Mesenchymal stem cell (in vitro differentiated cells and primary cell): ENCODE results near the gene ROBO1.

ENCODE experiments used
- DNase-seq: peaks from one replicate; pipeline ENCODE4 v3.0.0-alpha.2; 2013
- H2AFZ ChIP-seq: one replicate; pipeline ENCODE4 v1.6.1; 2013; ENCODE audit warnings: low read depth, mild to moderate bottlenecking, control low read depth, inconsistent platforms, low read length, moderate library complexity
- H2AK5ac ChIP-seq: 2 replicates; pipeline ENCODE4 v1.6.1; 2013; ENCODE audit warnings: low read length, moderate library complexity, mild to moderate bottlenecking, inconsistent platforms; ENCODE audit not compliant: severe bottlenecking
- H2BK120ac ChIP-seq: one replicate; pipeline ENCODE4 v1.6.1; 2013; ENCODE audit warnings: low read depth, mild to moderate bottlenecking, inconsistent platforms, low read length, moderate library complexity
- H2BK12ac ChIP-seq, 2 experiments: one replicate each; pipeline ENCODE4 v1.6.1; 2013; ENCODE audit warnings: inconsistent platforms in 2 of 2, low read length in 2 of 2, mild to moderate bottlenecking in 2 of 2, moderate library complexity in 2 of 2, control low read depth in 1 of 2
- H2BK15ac ChIP-seq: one replicate; pipeline ENCODE4 v1.6.1; 2013; ENCODE audit warnings: mild to moderate bottlenecking, low read depth, inconsistent platforms; ENCODE audit not compliant: poor library complexity, severe bottlenecking
- H2BK5ac ChIP-seq: 2 replicates; pipeline ENCODE4 v1.6.1; 2013; ENCODE audit warnings: low read depth, mild to moderate bottlenecking, low read length, control low read depth, inconsistent platforms; ENCODE audit not compliant: poor library complexity, severe bottlenecking
- H3K14ac ChIP-seq, 2 experiments: one replicate each; pipeline ENCODE4 v1.6.1; 2013; ENCODE audit warnings: inconsistent platforms in 2 of 2, low read length in 2 of 2, control low read depth in 1 of 2, mild to moderate bottlenecking in 1 of 2, moderate library complexity in 1 of 2
- H3K18ac ChIP-seq, 2 experiments: one replicate each; pipeline ENCODE4 v1.6.1; 2013; ENCODE audit warnings: inconsistent platforms in 2 of 2, low read length in 2 of 2, control low read depth in 1 of 2, low read depth in 1 of 2, mild to moderate bottlenecking in 1 of 2
- H3K23ac ChIP-seq, 2 experiments: one replicate each; pipeline ENCODE4 v1.6.1; 2013; ENCODE audit warnings: inconsistent platforms in 2 of 2, low read length in 2 of 2, mild to moderate bottlenecking in 2 of 2, moderate library complexity in 2 of 2, control low read depth in 1 of 2
- H3K27ac ChIP-seq: 2 replicates; pipeline ENCODE4 v1.5.1; 2013; ENCODE audit warnings: mild to moderate bottlenecking, moderate library complexity, low read length, control low read depth, inconsistent platforms; ENCODE audit not compliant: poor library complexity, severe bottlenecking
- H3K27me3 ChIP-seq, 2 experiments: 2 replicates each; pipeline versions ENCODE4 v1.6.1 to v1.7.0; 2013; ENCODE audit warnings: low read length in 2 of 2, mild to moderate bottlenecking in 2 of 2, moderate library complexity in 2 of 2, control low read depth in 1 of 2, inconsistent platforms in 1 of 2; ENCODE audit not compliant: control insufficient read depth in 1 of 2, insufficient read depth in 1 of 2
- H3K36me3 ChIP-seq, 2 experiments: 2 replicates each; pipeline versions ENCODE4 v1.6.1 to v1.7.0; 2013; ENCODE audit warnings: low read length in 2 of 2, control low read depth in 1 of 2, inconsistent platforms in 1 of 2, low read depth in 1 of 2, mild to moderate bottlenecking in 1 of 2; ENCODE audit not compliant: insufficient read depth in 2 of 2, control insufficient read depth in 1 of 2
- H3K4ac ChIP-seq, 2 experiments: one replicate each; pipeline ENCODE4 v1.6.1; 2013; ENCODE audit warnings: inconsistent platforms in 2 of 2, low read length in 2 of 2, mild to moderate bottlenecking in 2 of 2, moderate library complexity in 2 of 2, control low read depth in 1 of 2, low read depth in 1 of 2
- H3K4me1 ChIP-seq: 2 replicates; pipeline ENCODE4 v1.6.1; 2013; ENCODE audit warnings: low read depth, low read length, control low read depth; ENCODE audit not compliant: control insufficient read depth, insufficient read depth
- H3K4me2 ChIP-seq: 2 replicates; pipeline ENCODE4 v1.6.1; 2013; ENCODE audit warnings: low read length, mild to moderate bottlenecking, inconsistent platforms; ENCODE audit not compliant: poor library complexity, severe bottlenecking
- H3K4me3 ChIP-seq, 2 experiments: 2 replicates each; pipeline versions ENCODE4 v1.5.1 to v1.7.0; 2013; ENCODE audit warnings: low read length in 2 of 2, mild to moderate bottlenecking in 2 of 2, control low read depth in 1 of 2, low read depth in 1 of 2; ENCODE audit not compliant: insufficient read depth in 1 of 2
- H3K79me1 ChIP-seq: replicated peaks from 2 replicates; pipeline ENCODE4 v1.6.1; 2013; ENCODE audit warnings: mild to moderate bottlenecking, control low read depth, low read length, inconsistent platforms; ENCODE audit not compliant: poor library complexity, severe bottlenecking
- H3K9ac ChIP-seq: 2 replicates; pipeline ENCODE4 v1.7.0; 2013; ENCODE audit warnings: mild to moderate bottlenecking, low read length, moderate library complexity
- H3K9me3 ChIP-seq: 2 replicates; pipeline ENCODE4 v1.7.0; 2013; ENCODE audit warnings: mild to moderate bottlenecking, low read length; ENCODE audit not compliant: control insufficient read depth
- H4K8ac ChIP-seq: one replicate; pipeline ENCODE4 v1.6.1; 2013; ENCODE audit warnings: inconsistent platforms, mild to moderate bottlenecking, low read length, moderate library complexity
- H4K91ac ChIP-seq: one replicate; pipeline ENCODE4 v1.6.1; 2013; ENCODE audit warnings: mild to moderate bottlenecking, low read length, inconsistent platforms
- WGBS: methylation state at CpG from one replicate; pipeline ENCODE4 v1.1.7; 2013; ENCODE audit warnings: mixed read lengths; 5-methylcytosine and 5-hydroxymethylcytosine counted together

ROBO1 gene

DNA sequence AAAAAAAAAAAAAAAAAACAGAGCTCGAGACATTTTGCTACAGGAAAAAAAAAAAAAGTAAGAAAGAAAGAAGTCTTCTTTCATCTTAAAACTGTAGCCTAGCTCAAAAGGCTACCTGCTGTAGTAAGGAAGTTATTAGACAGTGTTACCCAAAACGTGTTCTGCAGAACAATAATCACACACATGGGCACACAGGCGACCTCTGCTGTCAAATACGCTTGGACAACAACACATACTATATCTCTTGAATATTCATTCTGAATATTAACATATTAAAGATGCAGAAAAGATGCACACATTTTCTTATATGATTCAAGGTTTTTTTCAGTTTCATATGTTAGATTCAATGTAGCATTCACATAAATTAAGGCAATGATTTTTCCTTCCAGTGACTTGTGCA, 215.8 kb downstream of the ROBO1 start:
- H2BK120ac ChIP-seq, result no peak overlapping the region
- no peaks in the 10 kb centered on the region for H3K27me3 ChIP-seq
- no peak overlapping the region for H4K8ac ChIP-seq
- H2BK12ac ChIP-seq, result no peak overlapping the region
- no peak overlapping the region for H3K18ac ChIP-seq
- no peak overlapping the region for H3K14ac ChIP-seq
- H3K9ac ChIP-seq, result no peak overlapping the region
- H2AK5ac ChIP-seq, result no peak overlapping the region
- H3K23ac ChIP-seq, result no peak overlapping the region
- no peak overlapping the region for H3K4me3 ChIP-seq
- no peaks in the 10 kb centered on the region for H3K9me3 ChIP-seq
- no peaks in the 10 kb centered on the region for H3K79me1 ChIP-seq
- no peak overlapping the region for H3K4ac ChIP-seq
- no peak overlapping the region for H2AFZ ChIP-seq
- H2BK5ac ChIP-seq, result no peak overlapping the region
- no peaks in the 10 kb centered on the region for H3K4me1 ChIP-seq
- H2BK15ac ChIP-seq, result no peak overlapping the region
- WGBS, result 100% methylated on average over 1 of the region's 4 CpGs
- H4K91ac ChIP-seq, result no peak overlapping the region
- H3K27ac ChIP-seq, result no peak overlapping the region
- H3K36me3 ChIP-seq, result no peaks in the 10 kb centered on the region
- H3K4me2 ChIP-seq, result no peak overlapping the region
- no peak for DNase-seq

DNA sequence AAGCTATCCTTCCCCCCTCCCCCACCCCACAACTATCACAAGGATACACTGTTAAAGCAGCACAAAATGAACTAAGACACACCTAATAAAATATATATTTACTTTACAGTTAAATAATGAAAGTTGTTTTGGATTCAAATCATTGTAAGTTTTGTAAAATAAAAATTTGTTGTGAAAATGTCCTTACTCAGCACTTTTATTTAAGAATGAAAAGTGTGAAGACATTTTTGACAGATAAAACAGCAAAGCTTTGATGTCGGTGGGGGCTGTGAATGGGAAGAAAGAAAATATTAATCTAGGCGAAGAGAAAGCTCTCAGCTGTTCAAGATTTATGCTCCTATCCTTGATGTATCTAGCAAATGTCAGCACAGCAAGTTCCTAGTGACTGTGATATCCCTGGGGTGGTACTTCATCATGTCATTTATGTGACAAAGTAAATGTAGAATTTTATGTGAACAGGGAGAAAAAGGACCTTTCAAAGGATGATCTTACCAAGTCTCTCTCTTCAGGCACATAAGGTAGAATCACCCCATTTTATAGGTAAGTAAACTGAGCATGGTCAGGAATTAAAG, 216.4 kb downstream of the ROBO1 start:
- H3K4me1 ChIP-seq, result no peaks in the 10 kb centered on the region
- H3K9me3 ChIP-seq, result no peaks in the 10 kb centered on the region
- H2BK15ac ChIP-seq, result no peak overlapping the region
- WGBS, result 82% methylated on average over 2 of the region's 2 CpGs
- H2BK5ac ChIP-seq, result no peak overlapping the region
- DNase-seq, result no peak
- no peak overlapping the region for H3K4me2 ChIP-seq
- H2BK12ac ChIP-seq, result no peak overlapping the region
- H3K4ac ChIP-seq, result no peak overlapping the region
- no peaks in the 10 kb centered on the region for H3K79me1 ChIP-seq
- no peak overlapping the region for H2AK5ac ChIP-seq
- no peak overlapping the region for H3K18ac ChIP-seq
- H3K23ac ChIP-seq, result no peak overlapping the region
- H2BK120ac ChIP-seq, result no peak overlapping the region
- H3K4me3 ChIP-seq, result no peak overlapping the region
- no peak overlapping the region for H3K27ac ChIP-seq
- H4K8ac ChIP-seq, result no peak overlapping the region
- no peak overlapping the region for H4K91ac ChIP-seq
- H3K14ac ChIP-seq, result no peak overlapping the region
- no peaks in the 10 kb centered on the region for H3K27me3 ChIP-seq
- no peak overlapping the region for H3K9ac ChIP-seq
- no peaks in the 10 kb centered on the region for H3K36me3 ChIP-seq
- no peak overlapping the region for H2AFZ ChIP-seq

DNA sequence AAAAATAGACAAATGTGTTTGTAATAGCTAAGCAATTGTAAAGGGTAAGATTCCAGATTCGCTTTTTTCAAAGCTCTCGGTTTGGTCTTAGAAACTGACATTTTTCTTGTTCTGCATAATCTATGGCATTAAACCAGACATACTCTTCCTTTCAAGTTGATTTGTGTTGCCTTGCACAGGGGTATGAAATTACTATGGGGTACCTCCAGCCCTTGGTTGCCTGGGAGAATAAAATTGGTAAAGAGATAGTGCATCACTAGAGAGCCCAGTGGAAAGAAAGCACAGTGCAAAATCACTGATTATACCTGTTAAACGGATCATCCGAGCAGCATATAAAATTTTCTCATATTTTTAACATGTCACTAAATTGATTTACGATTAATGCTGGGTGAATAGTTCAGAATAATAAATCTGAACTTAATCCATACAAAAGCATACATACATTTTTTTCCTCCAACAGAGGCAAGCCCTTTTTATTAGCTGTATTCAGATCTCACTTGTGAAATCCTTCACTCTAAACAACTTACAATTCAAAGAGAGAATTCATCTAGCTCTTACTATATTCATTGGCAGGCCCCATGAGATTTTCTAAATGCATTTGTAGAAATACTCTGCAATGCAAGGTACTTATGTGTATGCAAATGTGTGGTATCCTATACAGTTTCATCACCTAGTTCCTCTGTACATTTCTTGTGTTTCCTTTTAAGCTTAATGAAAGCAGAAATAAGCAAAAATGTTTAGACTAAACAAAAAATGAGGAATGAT, 224.4 kb downstream of the ROBO1 start:
- H3K79me1 ChIP-seq, result no peaks in the 10 kb centered on the region
- no peak overlapping the region for H3K27ac ChIP-seq
- 100% methylated on average over 1 of the region's 5 CpGs for WGBS

DNA sequence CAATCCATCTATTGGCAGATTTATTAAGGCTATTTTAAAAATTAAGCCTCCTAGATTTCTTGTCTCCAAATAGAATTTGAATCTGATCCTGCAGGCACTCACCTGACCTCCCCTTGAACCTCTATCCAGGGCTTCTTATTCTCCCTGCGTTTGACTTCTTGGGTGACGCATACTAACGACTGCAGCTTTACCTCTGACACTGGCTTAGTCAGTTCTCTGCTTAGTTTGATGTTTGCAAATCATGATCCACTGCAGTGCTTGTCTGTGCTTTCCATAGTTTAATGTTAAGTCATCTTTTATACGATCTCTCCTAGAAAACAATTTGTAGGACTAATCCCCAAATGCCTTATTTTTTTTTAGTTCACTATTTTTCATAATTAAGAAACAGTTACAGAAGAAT, 233.1 kb downstream of the ROBO1 start:
- no peak overlapping the region for H3K27ac ChIP-seq
- no peak overlapping the region for H3K14ac ChIP-seq
- H2AK5ac ChIP-seq, result no peak overlapping the region
- H3K9me3 ChIP-seq, result no peaks in the 10 kb centered on the region
- H3K4me1 ChIP-seq, result no peaks in the 10 kb centered on the region
- H2BK120ac ChIP-seq, result no peak overlapping the region
- H3K36me3 ChIP-seq, result no peaks in the 10 kb centered on the region
- no peak overlapping the region for H3K18ac ChIP-seq
- H2AFZ ChIP-seq, result no peak overlapping the region
- no peak overlapping the region for H3K4me3 ChIP-seq
- H3K9ac ChIP-seq, result no peak overlapping the region
- no peak overlapping the region for H2BK12ac ChIP-seq
- no peak overlapping the region for H2BK15ac ChIP-seq
- no peak overlapping the region for H4K91ac ChIP-seq
- H3K23ac ChIP-seq, result no peak overlapping the region
- WGBS, result 48% methylated on average over 4 of the region's 4 CpGs
- DNase-seq, result no peak
- no peak overlapping the region for H3K4me2 ChIP-seq
- no peak overlapping the region for H3K4ac ChIP-seq
- H3K27me3 ChIP-seq, result no peaks in the 10 kb centered on the region
- H2BK5ac ChIP-seq, result peak overlapping the region; percentile 35
- H3K79me1 ChIP-seq, result no peaks in the 10 kb centered on the region
- no peak overlapping the region for H4K8ac ChIP-seq

More for the DNA sequence above, 224.4 kb downstream of the ROBO1 start:
- H3K9ac ChIP-seq, result no peak overlapping the region
- no peak overlapping the region for H3K4me3 ChIP-seq
- H3K4me1 ChIP-seq, result no peaks in the 10 kb centered on the region
- H2BK5ac ChIP-seq, result no peak overlapping the region
- no peaks in the 10 kb centered on the region for H3K27me3 ChIP-seq
- no peak overlapping the region for H2AFZ ChIP-seq
- no peak overlapping the region for H2BK12ac ChIP-seq
- H4K91ac ChIP-seq, result no peak overlapping the region
- H2BK15ac ChIP-seq, result no peak overlapping the region
- H3K36me3 ChIP-seq, result no peaks in the 10 kb centered on the region
- DNase-seq, result no peak
- H2BK120ac ChIP-seq, result no peak overlapping the region
- H3K23ac ChIP-seq, result no peak overlapping the region
- H3K14ac ChIP-seq, result no peak overlapping the region
- no peak overlapping the region for H2AK5ac ChIP-seq
- H3K18ac ChIP-seq, result no peak overlapping the region
- H3K9me3 ChIP-seq, result no peaks in the 10 kb centered on the region
- H4K8ac ChIP-seq, result no peak overlapping the region
- H3K4me2 ChIP-seq, result no peak overlapping the region
- H3K4ac ChIP-seq, result no peak overlapping the region
